BLaER1 treated with 17β-estradiol and CSF1 and Interleukin-3, amounts not matched to agents 10 nM and 100 nM (cell line): ENCODE measurements around the gene GPC5.
"Not testable (repeated sequence)": the region's sequence is repeated elsewhere in the genome, so short reads cannot be mapped to it uniquely, and the experiment has no call there.

Experiments used
- H3K27ac ChIP-seq, 11 experiments: shearing (Covaris generic); formaldehyde crosslinking; 2 replicates each; pipeline ENCODE4 v1.8.1; 2022
- H3K27me3 ChIP-seq, 11 experiments: shearing (Covaris generic); formaldehyde crosslinking; 2 replicates each; pipeline ENCODE4 v1.8.1; 2022
- H3K36me3 ChIP-seq, 11 experiments: shearing (Covaris generic); formaldehyde crosslinking; 2 replicates each; pipeline ENCODE4 v1.8.1; 2022
- H3K4me1 ChIP-seq, 10 experiments: shearing (Covaris generic); formaldehyde crosslinking; 2 replicates each; pipeline ENCODE4 v1.8.1; 2022
- H3K4me2 ChIP-seq, 11 experiments: shearing (Covaris generic); formaldehyde crosslinking; 2 replicates each; pipeline ENCODE4 v1.8.1; 2022
- H3K4me3 ChIP-seq, 10 experiments: shearing (Covaris generic); formaldehyde crosslinking; 2 replicates each; pipeline ENCODE4 v1.8.1; 2022
- H3K9ac ChIP-seq, 11 experiments: shearing (Covaris generic); formaldehyde crosslinking; 2 replicates each; pipeline ENCODE4 v1.8.1; 2022
- H3K9me3 ChIP-seq, 11 experiments: shearing (Covaris generic); formaldehyde crosslinking; replicated peaks in 1 of 11; 2 replicates each; pipeline ENCODE4 v1.8.1; 2022
- H4K20me1 ChIP-seq, 11 experiments: shearing (Covaris generic); formaldehyde crosslinking; 2 replicates each; pipeline ENCODE4 v1.8.1; 2022
- Cebpa-rat ChIP-seq, 11 experiments: shearing (Covaris generic); IDR thresholded peaks; 2 replicates each; pipeline ENCODE4 v1.8.1; 2022

The GPC5 gene

DNA sequence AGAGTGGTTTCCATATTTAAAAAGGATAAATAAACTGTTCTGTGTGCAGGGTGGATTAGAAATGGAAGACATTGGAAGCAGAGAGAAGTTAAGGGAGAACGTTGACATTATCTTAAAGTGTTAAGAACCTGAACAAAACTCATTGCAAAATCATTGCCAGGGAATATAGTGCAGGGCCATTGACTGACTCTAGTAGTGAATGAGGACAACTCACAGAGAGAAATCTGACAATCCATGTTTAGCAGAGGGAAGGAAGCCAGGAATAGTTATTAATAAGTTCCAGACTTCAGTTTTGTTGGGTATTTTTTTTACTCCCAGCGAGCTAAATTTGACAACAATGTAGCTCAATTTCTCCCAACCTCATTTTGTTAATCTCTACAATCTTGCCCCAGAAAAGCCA is 1273.4 kb downstream of the GPC5 start:
- Histone ChIP-seq H3K9ac (no peak overlapping the region), H3K9me3 (no peaks in the 10 kb centered on the region), H3K4me1 (no peaks in the 10 kb centered on the region), H3K27me3 (no peaks in the 10 kb centered on the region), H4K20me1 (no peaks in the 10 kb centered on the region), H3K4me2 (no peak overlapping the region), H3K27ac (no peak overlapping the region), H3K36me3 (no peaks in the 10 kb centered on the region), H3K4me3 (no peak overlapping the region)
- TF ChIP-seq Cebpa-rat (IDR thresholded peaks at IDR 0.05), result no peak

DNA sequence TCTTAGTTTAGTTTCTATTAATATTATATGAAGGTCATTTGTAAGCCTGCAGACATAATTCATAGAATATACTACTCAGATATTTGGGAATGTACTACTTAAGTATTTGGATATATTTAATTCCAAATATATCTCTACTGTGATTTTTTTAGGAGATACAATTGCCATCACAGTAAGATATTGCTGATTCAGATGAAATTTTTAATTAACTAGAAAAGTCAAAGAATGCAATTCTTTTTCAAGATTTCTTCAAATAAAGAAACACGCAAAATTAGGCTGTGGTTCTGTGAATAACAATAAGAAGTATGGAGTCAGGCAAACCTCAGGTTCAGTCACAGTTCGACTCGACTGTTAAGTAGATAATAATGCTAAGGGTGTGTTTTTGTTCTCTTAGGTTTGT is 1277.8 kb downstream of the GPC5 start:
- H3K36me3 ChIP-seq, result no peaks in the 10 kb centered on the region
- H3K27ac ChIP-seq, result no peak overlapping the region
- H4K20me1 ChIP-seq, result no peaks in the 10 kb centered on the region
- no peak overlapping the region for H3K4me2 ChIP-seq
- no peak for TF ChIP-seq Cebpa-rat (IDR thresholded peaks at IDR 0.05)
- no peaks in the 10 kb centered on the region for H3K4me1 ChIP-seq
- H3K4me3 ChIP-seq, result no peak overlapping the region
- H3K9me3 ChIP-seq, result no peaks in the 10 kb centered on the region
- H3K27me3 ChIP-seq, result no peaks in the 10 kb centered on the region
- no peak overlapping the region for H3K9ac ChIP-seq

DNA sequence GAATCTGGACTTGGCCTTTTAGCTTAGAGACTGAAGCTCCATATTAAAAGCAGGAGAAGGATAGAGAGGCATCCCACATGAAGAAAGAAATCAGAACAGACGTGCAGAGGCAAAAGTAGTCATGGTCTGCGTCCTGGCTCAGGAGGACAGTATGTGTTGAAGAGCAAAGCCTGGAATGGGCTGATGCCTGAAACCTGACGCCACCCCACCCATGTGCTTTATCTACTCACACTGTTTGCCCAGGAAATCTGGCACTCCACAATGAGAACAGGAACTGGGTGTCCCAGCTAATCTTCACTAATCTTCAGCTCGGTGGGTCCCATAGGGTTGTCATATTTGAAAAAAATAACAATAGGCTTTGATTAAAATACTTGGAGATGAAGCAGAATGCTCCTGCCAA is 1279.2 kb downstream of the GPC5 start:
- H3K27ac ChIP-seq, result no peak overlapping the region
- no peak overlapping the region for H3K4me2 ChIP-seq
- no peaks in the 10 kb centered on the region for H3K9me3 ChIP-seq
- H4K20me1 ChIP-seq, result no peaks in the 10 kb centered on the region
- no peak overlapping the region for H3K4me3 ChIP-seq
- TF ChIP-seq Cebpa-rat (IDR thresholded peaks at IDR 0.05), result no peak
- no peaks in the 10 kb centered on the region for H3K27me3 ChIP-seq
- no peak overlapping the region for H3K9ac ChIP-seq
- no peaks in the 10 kb centered on the region for H3K36me3 ChIP-seq
- no peaks in the 10 kb centered on the region for H3K4me1 ChIP-seq

DNA sequence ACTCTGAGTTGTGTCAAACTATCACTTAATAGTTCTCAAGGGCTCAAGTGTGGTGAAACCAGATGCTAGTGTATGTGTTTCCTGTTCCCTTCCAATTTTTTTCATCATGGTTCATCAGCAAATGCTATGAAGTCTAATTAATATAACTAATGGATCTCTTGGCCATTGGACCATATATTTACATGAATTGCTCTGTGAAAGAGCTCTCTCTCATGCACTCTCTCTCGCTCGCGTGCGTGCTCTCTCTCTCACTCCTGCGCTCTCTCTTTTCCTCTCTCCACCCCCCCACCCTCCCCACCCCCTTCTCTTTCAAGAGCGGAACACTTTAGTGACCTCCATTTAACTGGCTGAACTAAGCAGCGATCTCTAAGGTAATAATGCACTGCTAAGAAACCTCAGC is 1281.2 kb downstream of the GPC5 start:
- Histone ChIP-seq H3K4me3 (no peak overlapping the region), H3K27ac (no peak overlapping the region), H4K20me1 (no peaks in the 10 kb centered on the region), H3K9me3 (no peaks in the 10 kb centered on the region), H3K36me3 (no peaks in the 10 kb centered on the region), H3K27me3 (no peaks in the 10 kb centered on the region), H3K9ac (no peak overlapping the region), H3K4me2 (no peak overlapping the region), H3K4me1 (no peaks in the 10 kb centered on the region)
- no peak for TF ChIP-seq Cebpa-rat (IDR thresholded peaks at IDR 0.05)

DNA sequence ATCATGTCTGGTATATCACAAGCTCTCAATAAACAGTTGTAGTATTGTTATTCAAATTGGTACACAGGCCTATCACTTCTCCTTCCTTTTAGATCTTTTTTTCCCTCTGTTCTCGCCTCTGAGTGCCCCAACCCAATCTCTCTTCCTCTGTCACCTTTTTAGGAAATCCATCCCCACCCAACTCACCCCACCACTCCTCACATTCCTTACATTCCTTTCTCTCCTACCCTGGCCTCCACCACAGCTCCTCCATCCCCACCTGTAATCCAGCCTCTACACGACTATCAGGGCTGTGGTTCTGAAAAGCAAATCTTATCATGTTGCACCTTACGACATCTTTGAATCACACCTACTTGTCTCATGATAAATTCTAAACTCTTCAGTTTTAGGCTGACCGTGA is 1282.8 kb downstream of the GPC5 start:
- no peak overlapping the region for H3K27ac ChIP-seq
- H3K4me2 ChIP-seq, result no peak overlapping the region
- H3K9ac ChIP-seq, result no peak overlapping the region
- H4K20me1 ChIP-seq, result no peaks in the 10 kb centered on the region
- no peaks in the 10 kb centered on the region for H3K27me3 ChIP-seq
- no peaks in the 10 kb centered on the region for H3K36me3 ChIP-seq
- H3K9me3 ChIP-seq, result no peaks in the 10 kb centered on the region
- H3K4me1 ChIP-seq, result no peaks in the 10 kb centered on the region
- TF ChIP-seq Cebpa-rat (IDR thresholded peaks at IDR 0.05), result no peak
- no peak overlapping the region for H3K4me3 ChIP-seq

DNA sequence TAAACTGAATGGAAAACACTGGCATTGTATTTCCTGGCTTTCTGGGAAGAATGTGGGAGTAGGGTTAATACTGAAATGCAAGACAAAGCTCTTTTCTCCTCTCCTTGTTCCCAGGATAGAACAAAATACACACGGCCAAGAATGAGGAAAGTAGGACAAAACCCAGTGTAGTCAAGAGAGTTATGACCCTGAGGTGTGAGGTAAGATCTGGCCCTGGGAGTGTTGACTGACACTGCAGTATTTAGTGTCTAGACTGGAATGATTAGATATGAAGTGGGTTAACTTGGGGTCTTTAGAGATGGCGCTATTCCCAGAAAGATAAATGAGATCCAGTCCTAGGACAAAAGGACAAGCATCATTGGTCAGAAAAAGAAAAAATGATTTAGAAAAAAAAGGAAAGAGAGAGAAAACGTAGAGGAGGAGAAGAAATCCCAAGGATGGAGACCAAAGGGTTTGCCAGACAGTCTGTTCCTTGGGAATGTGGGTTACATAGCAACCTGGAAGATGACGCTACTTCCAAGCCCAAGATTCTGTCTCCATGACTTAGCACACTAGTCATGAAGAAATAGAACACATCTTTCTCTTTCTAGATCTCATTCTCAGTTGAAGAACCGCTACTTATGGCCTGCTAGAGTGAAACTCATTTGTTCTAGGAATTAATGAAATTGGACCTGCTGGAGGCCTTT is 1284.6 kb downstream of the GPC5 start:
- H3K9ac ChIP-seq, result no peak overlapping the region
- no peaks in the 10 kb centered on the region for H3K9me3 ChIP-seq
- no peak for TF ChIP-seq Cebpa-rat (IDR thresholded peaks at IDR 0.05)
- no peaks in the 10 kb centered on the region for H3K27me3 ChIP-seq
- H3K36me3 ChIP-seq, result no peaks in the 10 kb centered on the region
- H3K4me2 ChIP-seq, result no peak overlapping the region
- no peak overlapping the region for H3K4me3 ChIP-seq
- no peak overlapping the region for H3K27ac ChIP-seq
- no peaks in the 10 kb centered on the region for H4K20me1 ChIP-seq
- H3K4me1 ChIP-seq, result no peaks in the 10 kb centered on the region

DNA sequence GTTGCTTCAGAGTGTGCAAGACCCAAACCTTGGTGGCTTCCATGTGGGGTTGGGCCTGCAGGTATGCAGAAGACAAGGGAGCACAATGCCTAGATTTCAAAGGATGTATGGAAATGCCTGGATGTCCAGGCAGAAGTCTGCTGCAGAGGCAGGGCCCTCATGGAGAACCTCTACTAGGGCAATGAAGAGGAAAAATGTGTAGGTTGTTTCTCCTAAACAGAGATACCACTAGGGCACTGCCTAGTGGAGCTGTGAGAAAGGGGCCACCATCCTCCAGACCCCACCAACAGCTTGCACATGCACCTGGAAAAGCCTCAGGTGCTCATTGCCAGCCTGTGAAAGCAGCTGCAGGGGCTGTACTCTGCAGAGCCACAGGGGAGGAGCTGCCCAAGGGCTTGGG is 1295.6 kb downstream of the GPC5 start:
- no peaks in the 10 kb centered on the region for H3K27me3 ChIP-seq
- no peaks in the 10 kb centered on the region for H3K4me1 ChIP-seq
- TF ChIP-seq Cebpa-rat (IDR thresholded peaks at IDR 0.05), result no peak
- no peaks in the 10 kb centered on the region for H4K20me1 ChIP-seq
- no peak overlapping the region for H3K9ac ChIP-seq
- no peak overlapping the region for H3K4me3 ChIP-seq
- H3K9me3 ChIP-seq, result peaks cover 0 to 22% (median 11%) of the 10 kb centered on the region in 11 experiments; a peak in 11 of 22 replicates
- H3K4me2 ChIP-seq, result no peak overlapping the region
- H3K27ac ChIP-seq, result no peak overlapping the region
- H3K36me3 ChIP-seq, result no peaks in the 10 kb centered on the region

DNA sequence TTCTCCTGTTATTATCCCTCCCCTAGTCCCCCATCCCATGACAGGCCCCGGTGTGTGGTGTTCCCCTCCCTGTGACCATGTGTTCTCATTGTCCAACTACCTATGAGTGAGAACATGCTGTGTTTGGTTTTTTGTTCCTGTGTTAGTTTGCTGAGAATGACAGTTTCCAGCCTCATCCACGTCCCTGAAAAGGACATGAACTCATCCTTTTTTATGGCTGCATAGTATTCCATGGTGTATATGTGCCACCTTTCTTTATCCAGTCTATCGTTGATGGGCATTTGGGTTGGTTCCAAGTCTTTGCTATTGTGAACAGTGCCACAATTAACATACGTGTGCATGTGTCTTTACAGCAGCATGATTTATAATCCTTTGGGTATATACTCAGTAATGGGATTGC is 1297.4 kb downstream of the GPC5 start:
- H3K4me2 ChIP-seq, H3K4me3 ChIP-seq, H3K4me1 ChIP-seq, H4K20me1 ChIP-seq, H3K27me3 ChIP-seq, H3K36me3 ChIP-seq, H3K9ac ChIP-seq, H3K27ac ChIP-seq: not testable (repeated sequence)
- H3K9me3 ChIP-seq, result peaks cover 0 to 22% (median 11%) of the 10 kb centered on the region in 11 experiments; a peak in 11 of 22 replicates

DNA sequence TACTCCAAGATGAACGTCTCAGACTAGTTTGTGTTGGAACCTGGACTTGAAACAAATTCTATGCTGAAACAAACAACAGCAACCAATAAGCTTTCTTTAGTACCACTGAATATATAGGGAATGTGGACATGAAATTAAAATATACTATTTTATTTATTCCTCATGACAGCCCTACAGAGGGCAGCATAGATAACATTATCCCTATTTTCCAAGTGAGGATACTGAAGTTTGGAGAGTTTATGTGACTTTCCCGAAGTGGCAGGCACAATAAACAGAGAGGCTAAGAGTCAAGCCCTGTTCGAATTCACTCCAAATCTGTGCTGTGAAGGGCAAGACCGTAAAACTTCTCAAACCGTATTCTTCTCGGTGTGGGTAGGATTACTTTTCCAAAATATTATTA is 1318.3 kb downstream of the GPC5 start:
- H3K36me3 ChIP-seq, result no peaks in the 10 kb centered on the region
- no peak overlapping the region for H3K4me2 ChIP-seq
- H3K9me3 ChIP-seq, result no peaks in the 10 kb centered on the region
- no peak for TF ChIP-seq Cebpa-rat (IDR thresholded peaks at IDR 0.05)
- H4K20me1 ChIP-seq, result no peaks in the 10 kb centered on the region
- no peaks in the 10 kb centered on the region for H3K27me3 ChIP-seq
- H3K9ac ChIP-seq, result no peak overlapping the region
- no peak overlapping the region for H3K4me3 ChIP-seq
- H3K27ac ChIP-seq, result no peak overlapping the region
- no peaks in the 10 kb centered on the region for H3K4me1 ChIP-seq

DNA sequence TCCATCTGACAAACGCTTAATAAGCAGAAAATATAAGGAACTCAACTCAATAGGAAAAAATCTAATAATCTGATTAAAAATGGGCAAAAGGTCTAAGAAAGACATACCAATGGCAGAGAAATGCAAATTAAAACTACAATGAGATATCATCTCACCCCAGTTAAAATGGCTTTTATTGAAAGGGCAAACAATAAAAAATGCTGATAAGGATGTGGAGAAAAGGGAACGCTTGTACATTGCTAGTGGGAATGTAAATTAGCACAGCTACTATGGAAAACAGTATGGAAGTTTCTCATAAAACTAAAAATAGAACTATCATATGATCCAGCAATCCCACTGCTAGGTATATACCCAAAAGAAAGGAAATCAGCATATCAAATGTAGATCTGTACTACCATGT is 1319.4 kb downstream of the GPC5 start:
- Histone ChIP-seq H3K4me2 (no peak overlapping the region), H3K4me1 (no peaks in the 10 kb centered on the region), H3K27ac (no peak overlapping the region), H3K36me3 (no peaks in the 10 kb centered on the region), H3K4me3 (no peak overlapping the region), H3K9me3 (no peaks in the 10 kb centered on the region), H3K27me3 (no peaks in the 10 kb centered on the region), H4K20me1 (no peaks in the 10 kb centered on the region), H3K9ac (no peak overlapping the region)
- TF ChIP-seq Cebpa-rat (IDR thresholded peaks at IDR 0.05), result no peak
